Fibroblast of the aortic adventitia (primary cell): ENCODE measurements around the gene EME1. TPM values are rescaled to one million over a fixed set of nuclear protein-coding genes. Genes with fewer than 3 reads are reported as not detected.
A peak's percentile ranks its signal among the peaks of the same experiment; 100 is the strongest.

Source experiments
- DNase-seq: peaks from one replicate; pipeline ENCODE4 v3.0.0-alpha.2; 2010; ENCODE audit warnings: low read depth
- H3K4me3 ChIP-seq: 2 replicates; pipeline ENCODE4 v1.5.1; 2011; ENCODE audit warnings: low read depth, mild to moderate bottlenecking, control low read depth, low read length, moderate library complexity
- CTCF ChIP-seq: IDR thresholded peaks from 2 replicates; pipeline ENCODE4 v1.5.1; 2011; ENCODE audit warnings: mild to moderate bottlenecking, low read length, control low read depth, inconsistent platforms; ENCODE audit not compliant: insufficient read depth
- total RNA-seq: library from RNA; depleted of rRNA; stranded (reverse); fragments of >200 nt; gene quantifications from 2 replicates; pipeline ENCODE4 v1.2.3, GENCODE V29; 2012; ENCODE audit warnings: low replicate concordance

Gene EME1
- total RNA-seq, 1 donor: 9.1 TPM

GRCh38 chr17:50344731-50345365, 28.2 kb upstream of the EME1 start:
- no peak for TF ChIP-seq CTCF
- no peak for DNase-seq
- no peak overlapping the region for H3K4me3 ChIP-seq

- DNase-seq: peak; percentile 67
- peak within 1 kb of the TSS; percentile 88 for H3K4me3 ChIP-seq
- TF ChIP-seq CTCF: no peak
These were observed 27.4 kb upstream of the EME1 start, which contains the start of gene XYLT2 for GRCh38 chr17:50345432-50346312. Gene XYLT2 (plus strand): TSS chr17:50346126. CDS start chr17:50346141, 15 bp downstream.

- DNase-seq: peak; percentile 21
- H3K4me3 ChIP-seq: peak overlapping the region; percentile 88
- TF ChIP-seq CTCF: no peak
These were observed 26.5 kb upstream of the EME1 start for GRCh38 chr17:50346313-50347116.

GRCh38 chr17:50347117-50347893, 25.7 kb upstream of the EME1 start:
- H3K4me3 ChIP-seq: peak overlapping the region; percentile 88
- DNase-seq: no peak
- TF ChIP-seq CTCF: no peak

- peak overlapping the region; percentile 88 for H3K4me3 ChIP-seq
- TF ChIP-seq CTCF: no peak
- DNase-seq: no peak
These were observed 25.1 kb upstream of the EME1 start for GRCh38 chr17:50347894-50348291.

- peak overlapping the region; percentile 6 for H3K4me3 ChIP-seq
- DNase-seq: peak; percentile 49
- TF ChIP-seq CTCF: no peak
These were observed 24.3 kb upstream of the EME1 start for GRCh38 chr17:50348522-50349242.
